GM19455 (cell line): Measurements from ENCODE around the gene EDC4.
"Not testable (repeated sequence)": the region's sequence is repeated elsewhere in the genome, so short reads cannot be mapped to it uniquely, and the experiment has no call there.

Experiments used
- ATAC-seq: cut with Tn5 transposase; IDR thresholded peaks from one replicate; pipeline ENCODE4 v1.9.1; 2021; ENCODE audit not compliant: unreplicated experiment

The EDC4 gene

DNA sequence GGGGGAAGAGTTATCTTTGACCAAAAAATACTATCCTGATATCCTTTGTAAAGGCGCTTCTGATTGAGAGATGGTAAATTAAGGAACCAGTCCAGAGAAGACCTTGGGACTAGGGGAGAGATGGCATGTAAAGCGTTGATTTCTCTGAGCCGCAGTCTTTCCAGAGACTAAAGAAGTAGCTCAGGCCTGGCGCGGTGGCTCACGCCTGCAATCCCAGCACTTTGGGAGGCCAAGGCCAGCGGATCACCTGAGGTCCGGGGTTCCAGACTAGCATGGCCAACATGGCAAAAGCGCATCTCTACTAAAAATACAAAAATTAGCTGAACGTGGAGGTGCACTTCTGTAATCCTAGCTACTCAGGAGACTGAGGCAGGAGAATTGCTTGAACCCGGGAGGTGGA is 24.7 kb upstream of the EDC4 start:
- ATAC-seq, result no peak

DNA sequence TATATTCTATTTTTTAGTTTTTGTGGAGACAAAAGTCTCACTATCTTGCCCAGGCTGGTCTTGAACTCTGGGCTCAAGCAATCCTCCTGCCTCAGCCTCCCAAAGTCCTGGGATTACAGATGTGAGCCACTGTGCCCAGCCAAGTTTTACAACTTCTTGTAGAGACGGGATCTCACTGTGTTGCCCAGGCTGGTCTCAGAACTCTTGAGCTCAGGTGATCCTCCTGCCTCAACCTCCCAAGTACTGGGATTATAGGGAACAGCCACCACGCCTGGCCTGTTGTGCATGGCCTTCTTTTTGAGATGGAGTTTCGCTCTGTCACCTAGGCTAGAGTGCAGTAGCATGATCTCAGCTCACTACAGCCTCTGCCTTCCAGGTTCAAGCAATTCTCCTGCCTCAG is 19.2 kb upstream of the EDC4 start:
- ATAC-seq, result no peak

DNA sequence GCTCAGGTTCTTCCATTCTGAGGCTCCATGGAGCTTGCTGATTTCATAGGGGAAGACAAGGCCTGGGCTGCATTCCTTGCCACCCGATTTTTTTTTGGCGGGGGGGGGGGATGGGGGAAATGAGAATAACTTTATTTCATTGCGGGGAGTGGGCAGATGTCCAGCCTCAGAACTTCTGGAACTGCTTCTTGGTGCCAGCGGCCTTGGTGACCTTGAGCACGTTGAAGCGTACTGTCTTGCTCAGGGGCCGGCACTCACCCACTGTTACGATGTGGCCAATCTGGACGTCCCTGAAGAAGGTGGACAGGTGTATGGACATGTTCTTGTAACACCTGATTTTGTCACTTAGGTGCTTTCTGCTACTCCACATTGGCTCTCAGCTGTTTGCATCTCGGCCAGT is 17.1 kb upstream of the EDC4 start:
- ATAC-seq, result no peak

DNA sequence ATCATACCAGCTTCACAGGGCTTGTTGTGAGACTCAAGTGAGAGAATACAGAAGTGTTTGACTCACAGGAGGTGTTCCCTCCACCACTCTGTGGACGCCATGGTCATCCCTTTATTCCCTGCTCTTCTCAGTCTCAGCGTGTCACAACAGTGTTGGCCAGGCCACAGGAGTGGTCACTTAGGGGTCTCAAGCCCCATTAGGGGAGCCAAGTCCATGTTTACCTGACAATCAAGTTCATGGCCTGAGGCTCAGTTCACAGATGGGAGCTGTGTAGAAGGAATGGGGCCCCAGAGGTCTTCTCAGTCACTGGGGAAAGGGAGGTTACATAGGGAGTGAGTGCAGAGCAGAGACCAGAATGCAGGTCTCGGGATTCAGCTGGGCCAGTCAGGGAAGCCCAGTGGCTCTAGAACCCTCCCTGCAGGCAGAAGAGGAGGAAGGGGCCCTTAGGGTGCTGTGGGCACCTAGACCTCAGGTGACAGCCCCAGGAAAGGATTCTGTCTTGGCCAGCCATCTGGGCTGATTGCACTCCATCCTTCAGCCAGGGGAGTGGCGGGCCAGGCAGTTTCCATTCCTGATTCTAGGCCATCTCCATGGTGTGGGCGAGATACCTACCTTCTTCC is 15.8 kb upstream of the EDC4 start:
- no peak for ATAC-seq

DNA sequence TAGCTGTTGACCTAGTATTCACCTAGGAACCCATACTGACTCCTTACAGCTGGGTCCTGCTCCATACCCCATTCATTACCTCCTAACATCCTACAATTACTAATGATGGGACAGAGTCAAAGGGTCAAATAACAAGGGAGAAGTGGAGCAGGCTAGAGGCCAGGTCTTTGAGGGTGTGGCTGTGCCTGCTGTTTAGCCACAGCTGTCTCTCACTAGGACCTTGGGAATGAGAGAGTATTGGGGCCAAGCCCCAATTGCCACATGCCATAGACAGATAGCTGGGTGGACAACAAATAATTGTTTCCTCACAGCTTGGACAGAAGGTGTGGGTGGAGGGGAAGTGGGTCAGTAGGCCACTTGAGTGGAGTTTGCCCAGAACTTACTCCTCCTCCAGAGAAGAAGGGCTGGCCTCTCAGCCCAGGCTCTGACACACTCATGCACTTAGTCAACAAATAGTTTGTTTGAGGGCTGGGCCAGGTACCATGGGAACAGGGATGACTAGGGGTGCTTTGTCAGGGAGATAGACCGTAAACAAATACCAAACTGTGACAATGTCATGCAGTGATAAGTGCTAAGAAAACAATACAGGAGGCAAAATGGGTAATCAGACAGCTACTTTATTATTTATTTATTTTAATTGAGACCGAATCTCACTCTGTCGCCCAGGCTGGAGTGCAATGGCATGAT is 15.2 kb upstream of the EDC4 start:
- ATAC-seq, result no peak

DNA sequence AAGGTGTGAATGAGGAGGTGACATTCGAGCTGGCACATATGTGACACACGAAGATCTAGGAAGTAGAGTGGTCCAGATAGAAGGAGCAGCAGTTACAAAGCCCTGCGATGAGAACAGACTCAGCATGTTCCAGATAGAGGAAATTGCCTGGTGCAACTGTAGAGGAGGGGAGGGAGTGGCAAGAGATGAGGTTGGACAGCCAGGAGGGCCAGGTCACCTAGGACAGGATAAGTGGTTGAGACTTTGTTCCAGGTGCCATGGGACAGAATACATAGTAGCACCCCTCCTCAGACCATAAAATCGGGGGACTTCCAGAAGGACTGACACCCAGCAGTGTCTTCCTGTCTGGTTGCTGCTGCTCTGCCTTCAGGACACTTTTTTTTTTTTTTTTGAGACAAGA is 14.4 kb upstream of the EDC4 start:
- no peak for ATAC-seq

DNA sequence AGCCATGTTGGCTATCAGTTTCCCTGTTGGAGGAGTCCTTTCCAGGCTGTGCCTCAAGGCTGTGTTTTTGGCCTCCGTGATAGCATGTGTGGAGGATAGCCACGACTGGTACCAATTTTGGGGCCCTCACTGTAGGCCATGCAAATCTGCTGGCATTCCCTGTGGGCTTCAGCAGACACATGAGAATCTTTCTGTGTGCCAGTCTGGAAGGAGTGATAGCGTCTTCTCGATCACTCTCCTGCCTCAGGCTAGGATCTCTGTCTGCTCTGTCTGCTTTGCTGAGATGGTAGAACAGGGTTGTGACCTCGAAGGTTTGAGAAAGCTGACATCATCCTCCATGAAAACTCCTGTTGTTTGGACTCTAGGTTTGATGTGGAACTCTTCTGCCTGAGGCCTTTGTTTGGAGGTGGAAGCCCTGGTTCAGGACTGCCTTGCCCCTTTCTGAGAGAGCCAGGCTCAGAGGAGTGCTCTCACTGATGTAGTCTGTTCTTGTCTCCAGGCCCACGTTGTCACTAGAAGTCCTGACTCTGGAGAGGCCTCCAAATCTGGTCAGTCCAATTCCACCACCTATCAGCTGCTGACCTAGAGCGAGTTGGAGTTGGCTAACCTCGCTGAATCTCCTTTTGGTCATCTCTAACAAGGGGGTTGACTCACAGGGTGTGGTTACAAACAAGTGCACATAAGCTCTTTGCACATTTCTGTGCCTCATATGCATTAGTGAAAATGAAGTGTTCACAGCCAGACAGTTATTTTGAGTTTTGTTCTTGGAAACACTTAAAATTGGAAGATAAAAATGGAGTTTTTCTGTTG is 12.1 kb upstream of the EDC4 start:
- ATAC-seq, result no peak

DNA sequence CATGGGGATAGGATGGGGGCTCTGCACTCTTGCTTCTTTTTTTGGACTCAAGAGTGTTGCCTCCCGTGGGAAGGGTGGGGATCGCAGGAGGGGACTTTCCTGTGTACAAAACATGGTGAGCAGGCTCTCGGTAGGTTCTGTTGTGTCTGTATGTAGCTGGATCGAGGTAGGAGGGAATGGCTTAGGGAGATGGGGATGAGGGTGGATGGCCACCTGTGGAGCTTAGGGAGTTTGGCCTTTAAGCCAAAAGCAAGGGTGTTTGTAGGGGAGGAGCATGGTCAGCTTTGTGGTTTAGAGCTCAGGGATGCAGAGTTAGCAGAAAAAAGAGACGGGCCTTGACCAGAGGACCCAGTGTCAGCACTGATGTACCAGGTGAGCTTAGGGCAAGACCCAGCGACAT is 11.0 kb upstream of the EDC4 start:
- no peak for ATAC-seq

DNA sequence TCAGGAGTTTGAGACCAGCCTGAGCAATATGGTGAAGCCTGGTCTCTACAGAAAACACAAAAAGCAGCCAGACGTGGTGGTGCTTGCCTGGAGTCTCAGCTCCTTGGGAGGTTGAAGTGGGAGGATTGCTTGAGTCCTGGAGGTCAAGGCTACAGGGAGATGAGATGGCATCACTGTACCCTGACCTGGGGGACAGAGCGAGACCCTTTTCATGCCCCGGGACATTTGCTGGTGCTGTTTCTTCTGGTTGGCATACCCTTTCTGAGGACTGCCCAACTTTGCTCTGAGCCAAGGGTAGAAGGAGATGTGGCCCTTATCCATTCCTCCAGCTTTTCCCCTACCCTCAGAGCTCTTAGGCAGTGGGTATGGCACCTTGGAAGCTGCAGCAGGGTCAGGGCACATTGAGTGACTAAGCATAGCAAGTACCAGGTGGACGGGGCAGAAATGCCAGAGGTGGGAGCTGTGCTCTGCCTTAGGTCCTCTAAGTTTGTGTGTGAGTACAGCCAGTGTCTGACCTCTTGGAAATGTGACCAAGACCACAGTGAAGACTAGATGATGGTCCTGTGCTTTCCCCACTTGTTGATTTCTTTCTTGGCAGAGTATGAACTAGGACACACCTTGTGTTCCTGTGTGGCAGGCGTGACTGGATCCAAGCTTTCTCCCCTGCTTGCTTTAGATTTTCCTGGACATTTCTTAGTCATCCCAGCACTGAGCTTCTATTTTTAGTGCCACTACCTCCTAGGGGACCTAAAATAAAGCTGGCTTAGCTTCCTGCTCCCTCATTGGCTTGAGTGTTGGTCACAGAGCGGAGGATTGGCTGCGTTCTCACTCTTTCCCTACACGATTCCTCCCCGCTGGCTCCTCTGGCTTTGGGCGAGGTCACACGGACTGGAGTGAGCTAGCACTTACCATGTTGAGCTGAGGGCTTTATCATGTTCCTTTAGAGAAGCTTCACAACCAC is 9.9 kb upstream of the EDC4 start:
- no peak for ATAC-seq

DNA sequence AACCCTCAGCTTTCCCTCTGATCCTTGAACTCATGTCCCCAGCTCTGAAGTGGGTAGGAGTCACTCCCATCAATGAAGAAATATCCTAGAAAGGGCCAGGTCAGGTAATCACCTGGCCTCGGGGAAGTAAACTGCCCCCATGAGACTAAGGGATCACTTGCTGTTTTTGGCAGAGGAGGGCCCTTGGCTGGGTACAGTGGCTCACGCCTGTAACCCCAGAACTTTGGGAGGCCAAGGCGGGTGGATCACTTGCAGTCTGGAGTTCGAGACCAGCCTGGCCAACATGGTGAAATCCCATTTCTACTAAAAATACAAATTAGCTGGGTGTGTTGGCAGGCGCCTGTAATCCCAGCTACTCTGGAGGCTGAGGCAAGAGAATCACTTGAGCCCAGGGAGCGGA is 8.8 kb upstream of the EDC4 start:
- ATAC-seq, result not testable (repeated sequence)

DNA sequence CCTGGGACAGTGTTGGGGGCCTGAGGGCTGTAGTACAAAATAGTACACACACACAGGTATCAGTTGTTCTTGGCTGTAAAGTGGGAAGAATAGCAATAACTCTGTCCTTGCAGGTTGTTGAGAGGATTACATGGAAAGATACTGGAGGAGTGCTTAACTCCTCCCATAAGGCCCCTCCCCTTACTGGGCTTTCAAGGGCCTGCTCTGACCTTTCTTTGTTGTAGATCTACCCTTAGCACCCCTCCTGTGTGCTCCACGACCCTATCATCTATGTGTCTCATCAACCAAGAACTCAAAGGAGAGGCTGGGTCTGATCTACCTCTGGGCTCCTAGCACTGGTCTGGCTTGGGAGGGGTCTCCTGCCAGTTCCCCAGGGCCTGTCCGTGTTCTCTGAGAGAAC is 8.3 kb upstream of the EDC4 start:
- no peak for ATAC-seq

DNA sequence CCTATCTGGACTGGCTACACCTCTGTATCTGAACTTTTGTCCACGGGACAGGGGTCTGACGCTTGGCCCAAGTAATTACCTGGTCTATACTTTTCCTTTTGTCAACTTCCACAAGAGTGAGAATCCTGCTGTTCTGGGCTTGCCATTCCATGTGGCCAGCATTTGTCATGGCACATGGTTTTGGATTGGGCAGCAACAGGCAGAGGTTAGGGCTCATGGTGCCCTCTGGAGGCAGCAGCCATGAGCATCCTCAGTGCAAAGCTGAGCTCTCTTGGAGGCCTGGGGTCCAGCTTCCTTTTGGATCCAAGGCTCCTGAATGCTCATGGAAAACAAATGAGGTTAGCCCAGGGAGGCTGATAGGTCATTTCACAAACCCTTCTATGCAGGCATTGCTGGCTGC is 7.5 kb upstream of the EDC4 start:
- ATAC-seq, result no peak

DNA sequence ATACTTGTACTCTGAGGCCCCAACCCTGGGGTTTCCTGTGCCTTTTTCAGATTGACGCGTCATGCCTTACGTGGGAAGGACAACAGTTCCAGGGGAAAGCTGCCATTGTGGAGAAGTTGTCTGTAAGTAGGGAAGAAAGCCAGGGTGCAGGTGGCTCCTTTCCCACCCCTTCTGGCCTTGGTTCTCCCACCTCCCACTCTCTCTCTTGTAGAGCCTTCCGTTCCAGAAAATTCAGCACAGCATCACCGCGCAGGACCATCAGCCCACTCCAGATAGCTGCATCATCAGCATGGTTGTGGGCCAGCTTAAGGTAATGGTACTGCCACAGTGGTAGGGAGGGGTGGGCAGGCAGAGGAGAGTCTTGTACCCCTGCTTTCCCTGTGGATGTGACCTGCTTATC is 4.6 kb upstream of the EDC4 start:
- ATAC-seq, result no peak

DNA sequence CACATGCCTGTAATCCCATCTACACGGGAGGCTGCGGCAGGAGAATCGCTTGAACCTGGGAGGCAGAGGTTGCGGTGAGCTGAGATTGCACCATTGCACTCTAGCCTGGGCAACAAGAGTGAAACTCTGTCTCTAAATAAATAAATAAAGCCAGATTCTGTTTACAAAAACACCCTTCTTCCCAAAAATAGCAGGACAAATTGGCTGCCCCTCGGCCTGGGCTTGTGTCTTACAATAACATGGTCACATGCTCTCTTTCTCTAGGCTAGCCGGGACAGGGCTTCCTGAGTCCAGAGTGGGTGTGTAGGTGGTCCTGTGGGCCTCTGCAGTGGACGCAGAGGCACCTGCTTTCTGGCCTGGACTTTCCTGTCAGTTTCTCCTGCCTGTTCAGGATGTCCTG is 3.2 kb upstream of the EDC4 start:
- no peak for ATAC-seq

DNA sequence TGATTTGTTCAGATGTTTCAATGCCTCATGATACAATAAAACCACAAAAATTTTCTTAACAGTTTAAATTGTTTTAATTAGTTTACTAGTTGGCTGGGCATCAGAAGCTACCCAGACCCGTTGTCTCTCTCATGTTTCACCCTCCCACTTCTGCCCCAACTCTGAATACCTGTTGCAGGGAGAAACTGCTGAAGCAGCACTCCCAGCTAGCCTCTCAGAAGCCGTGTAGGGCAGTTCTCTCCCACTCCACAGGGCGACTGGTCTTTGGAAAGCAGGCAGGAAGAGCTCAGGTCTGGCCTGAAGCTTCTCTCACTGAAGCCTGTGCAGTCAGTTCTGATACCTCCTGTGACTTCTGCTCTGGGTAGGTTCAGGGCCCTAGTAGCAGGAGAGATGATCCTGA is 1.6 kb upstream of the EDC4 start:
- no peak for ATAC-seq

DNA sequence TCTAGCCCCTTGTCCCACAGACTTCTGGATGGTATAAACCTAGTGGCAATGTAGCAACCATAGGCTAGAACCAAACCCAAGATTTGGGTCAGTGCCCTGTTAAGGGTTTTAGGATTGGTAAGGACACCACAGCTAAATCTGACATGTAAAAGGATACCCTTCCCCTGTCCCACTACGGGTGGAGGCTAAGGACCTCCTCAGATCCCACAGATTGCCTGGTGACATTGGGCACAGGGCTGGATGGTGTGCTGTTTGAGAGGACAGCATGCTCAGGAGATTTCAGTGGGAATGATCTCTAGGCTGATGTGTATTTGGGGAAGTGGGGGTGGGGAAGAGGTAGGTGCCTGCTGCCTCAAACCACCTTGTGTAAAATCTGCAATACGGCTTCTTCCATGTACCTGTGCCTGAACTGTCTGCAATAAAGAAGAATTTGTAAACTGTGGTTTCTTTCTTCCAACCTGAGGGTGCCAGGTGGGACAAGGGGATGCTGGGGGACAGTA is 671 bp upstream of the EDC4 start:
- ATAC-seq, result no peak

DNA sequence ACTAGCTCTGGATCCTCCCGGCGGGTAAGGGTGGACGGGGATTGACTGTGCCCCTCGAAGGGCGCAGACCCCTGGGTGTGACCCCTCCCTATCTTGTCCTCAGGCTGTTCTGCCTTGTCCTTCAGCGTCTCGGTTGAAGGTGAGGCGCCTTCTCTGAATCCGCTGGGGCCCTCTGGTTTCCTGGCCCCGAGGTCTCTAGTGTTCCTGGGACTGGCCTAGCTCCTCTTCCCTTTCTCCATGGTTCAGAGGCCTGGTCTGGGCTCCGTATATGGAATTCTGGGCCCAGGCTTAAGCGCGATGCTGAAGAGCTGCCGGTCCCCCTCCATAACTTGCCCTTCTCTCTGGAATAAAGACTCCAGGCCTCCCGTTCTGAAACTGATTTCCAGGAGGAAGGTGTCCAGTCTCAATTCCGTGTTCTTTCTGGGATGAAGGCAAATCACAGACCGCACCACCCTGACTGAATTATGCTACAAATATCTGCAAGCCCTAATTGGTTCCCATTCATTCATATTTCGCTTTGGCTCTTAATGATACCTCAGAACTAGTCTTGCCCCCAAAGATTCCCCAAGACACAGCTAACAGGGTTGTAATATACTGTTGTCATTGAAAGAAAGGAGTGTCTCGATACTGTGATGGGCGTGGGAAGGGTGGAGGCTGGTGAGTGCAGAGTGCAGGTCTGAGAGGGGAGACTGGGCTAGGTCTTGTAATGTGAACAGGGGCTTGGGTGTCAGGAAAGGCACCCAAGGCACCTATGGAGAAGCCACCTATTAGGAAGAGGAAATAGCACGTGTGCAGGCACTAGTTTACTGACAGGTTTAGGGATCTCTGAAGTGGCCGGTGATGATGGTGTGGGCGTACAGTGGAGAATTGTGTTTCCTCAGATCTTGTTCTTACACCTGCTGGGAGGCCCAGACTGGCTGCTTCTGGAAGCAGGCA is 851 bp downstream of the EDC4 start:
- no peak for ATAC-seq

DNA sequence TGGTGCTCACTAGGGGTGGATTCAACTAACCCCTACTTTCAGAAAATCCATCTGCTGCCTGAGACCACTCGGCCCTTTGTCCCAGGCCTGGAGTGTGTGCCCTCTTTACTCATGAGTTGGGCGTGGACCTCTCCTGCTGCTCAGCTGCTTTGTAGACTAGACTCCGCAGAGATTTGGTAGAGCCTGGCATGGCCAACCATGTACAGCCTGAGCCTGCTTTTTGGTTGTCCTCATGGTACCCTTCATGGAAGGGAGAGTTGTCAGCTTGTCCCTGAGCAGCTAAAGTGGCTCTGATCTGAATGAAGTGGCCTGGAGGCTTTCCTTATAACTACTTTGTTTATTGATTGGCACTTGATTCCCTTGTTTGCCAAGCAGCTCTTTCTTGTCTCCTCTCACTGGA is 1.5 kb downstream of the EDC4 start:
- ATAC-seq, result no peak

DNA sequence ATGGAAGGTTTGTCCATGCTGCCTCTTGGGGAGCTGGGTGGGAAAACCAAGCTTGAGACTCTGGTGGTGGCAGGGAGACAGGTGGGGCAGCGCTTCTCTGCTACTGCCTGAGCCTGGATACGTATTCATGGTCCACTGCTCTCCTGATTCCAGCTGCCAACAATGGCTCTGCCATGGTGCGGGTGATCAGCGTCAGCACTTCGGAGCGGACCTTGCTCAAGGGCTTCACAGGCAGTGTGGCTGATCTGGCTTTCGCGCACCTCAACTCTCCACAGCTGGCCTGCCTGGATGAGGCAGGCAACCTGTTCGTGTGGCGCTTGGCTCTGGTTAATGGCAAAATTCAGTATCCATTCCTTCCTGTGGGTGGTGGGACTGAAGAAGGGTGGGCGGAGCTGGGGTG is 4.2 kb downstream of the EDC4 start:
- ATAC-seq, result no peak

DNA sequence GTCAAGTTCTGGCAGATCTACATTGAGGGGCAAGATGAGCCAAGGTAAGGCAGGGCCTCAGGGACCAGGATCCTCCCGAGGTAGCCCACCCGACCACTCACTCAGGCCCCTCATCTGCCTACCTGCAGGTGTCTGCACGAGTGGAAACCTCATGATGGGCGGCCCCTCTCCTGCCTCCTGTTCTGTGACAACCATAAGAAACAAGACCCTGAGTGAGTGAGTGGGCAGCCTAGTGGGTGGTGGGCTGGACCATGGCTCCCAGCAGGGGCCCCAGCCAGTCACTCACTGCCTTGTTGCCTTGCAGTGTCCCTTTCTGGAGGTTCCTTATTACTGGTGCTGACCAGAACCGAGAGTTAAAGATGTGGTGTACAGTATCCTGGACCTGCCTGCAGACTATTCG is 5.4 kb downstream of the EDC4 start:
- ATAC-seq, result no peak
